Osteocyte (in vitro differentiated cells): ENCODE results near the gene YJEFN3. TPM values are rescaled to one million over a fixed set of nuclear protein-coding genes. Genes with fewer than 3 reads are reported as not detected.

Experiments
- DNase-seq: peaks from one replicate; pipeline ENCODE4 v3.0.0; 2021; ENCODE audit warnings: mixed read lengths; ENCODE audit not compliant: unreplicated experiment; ENCODE audit errors: extremely low spot score
- H3K27ac Mint-ChIP-seq: one replicate; pipeline ENCODE4 v1.8.0; 2021; ENCODE audit warnings: mild to moderate bottlenecking, mixed read lengths; ENCODE audit not compliant: unreplicated experiment
- H3K27me3 Mint-ChIP-seq: one replicate; pipeline ENCODE4 v1.8.0; 2021; ENCODE audit warnings: mixed read lengths; ENCODE audit not compliant: unreplicated experiment
- H3K36me3 Mint-ChIP-seq: one replicate; pipeline ENCODE4 v1.8.0; 2021; ENCODE audit warnings: mixed read lengths; ENCODE audit not compliant: unreplicated experiment
- H3K4me1 Mint-ChIP-seq: one replicate; pipeline ENCODE4 v1.8.0; 2021; ENCODE audit warnings: mixed read lengths; ENCODE audit not compliant: unreplicated experiment
- H3K4me3 Mint-ChIP-seq: one replicate; pipeline ENCODE4 v1.8.0; 2021; ENCODE audit warnings: mild to moderate bottlenecking, moderate library complexity, mixed read lengths; ENCODE audit not compliant: unreplicated experiment
- H3K9me3 Mint-ChIP-seq: one replicate; pipeline ENCODE4 v1.8.0; 2021; ENCODE audit warnings: mixed read lengths; ENCODE audit not compliant: unreplicated experiment
- CTCF ChIP-seq: fragments of 200-600 bp; sonication (generic); IDR thresholded peaks from 2 replicates; pipeline ENCODE4 v1.5.0; 2021; ENCODE audit warnings: antibody characterized with exemption, mild to moderate bottlenecking, moderate library complexity
- total RNA-seq: library from RNA; stranded (reverse); gene quantifications from 2 replicates; pipeline ENCODE4 v1.2.1, GENCODE V29; 2021

Gene YJEFN3
- total RNA-seq, 1 donor from 2014 or later: 6.1 TPM

GRCh38 chr19:19485998-19486290, 42.8 kb upstream of the YJEFN3 start:
- Mint-ChIP-seq H3K4me3 (no peak overlapping the region), H3K27ac (no peak overlapping the region), H3K4me1 (peaks cover 45% of the 10 kb centered on the region)

GRCh38 chr19:19486343-19487076, 42.2 kb upstream of the YJEFN3 start:
- peaks cover 4% of the 10 kb centered on the region for H3K36me3 Mint-ChIP-seq
- no peaks in the 10 kb centered on the region for H3K27me3 Mint-ChIP-seq
- no peak overlapping the region for H3K27ac Mint-ChIP-seq
- no peak overlapping the region for H3K4me3 Mint-ChIP-seq
- no peak for DNase-seq
- TF ChIP-seq CTCF: no peak
- no peaks in the 10 kb centered on the region for H3K9me3 Mint-ChIP-seq
- H3K4me1 Mint-ChIP-seq: peaks cover 45% of the 10 kb centered on the region

More at GRCh38 chr19:19485998-19486290, 42.8 kb upstream of the YJEFN3 start:
- no peak for DNase-seq
- Mint-ChIP-seq H3K9me3 (no peaks in the 10 kb centered on the region), H3K27me3 (no peaks in the 10 kb centered on the region), H3K36me3 (peaks cover 4% of the 10 kb centered on the region)
- TF ChIP-seq CTCF: no peak

GRCh38 chr19:19487077-19487949, 41.4 kb upstream of the YJEFN3 start:
- Mint-ChIP-seq H3K27me3 (no peaks in the 10 kb centered on the region), H3K9me3 (no peaks in the 10 kb centered on the region)

GRCh38 chr19:19487950-19488874, 40.5 kb upstream of the YJEFN3 start:
- H3K4me3 Mint-ChIP-seq: peak overlapping the region; percentile 31
- no peaks in the 10 kb centered on the region for H3K27me3 Mint-ChIP-seq
- no peak for TF ChIP-seq CTCF
- peak overlapping the region; percentile 97 for H3K27ac Mint-ChIP-seq
- H3K9me3 Mint-ChIP-seq: no peaks in the 10 kb centered on the region
- H3K36me3 Mint-ChIP-seq: peaks cover 4% of the 10 kb centered on the region
- no peak for DNase-seq
- peaks cover 45% of the 10 kb centered on the region for H3K4me1 Mint-ChIP-seq

More at GRCh38 chr19:19487077-19487949, 41.4 kb upstream of the YJEFN3 start:
- Mint-ChIP-seq H3K27ac (peak overlapping the region; percentile 97), H3K4me3 (no peak overlapping the region), H3K36me3 (peaks cover 4% of the 10 kb centered on the region), H3K4me1 (peaks cover 45% of the 10 kb centered on the region)
- no peak for DNase-seq
- TF ChIP-seq CTCF: no peak
